GM23338 (cell line): ENCODE data around the gene LPXN. TPM values are rescaled to one million over a fixed set of nuclear protein-coding genes. Genes with fewer than 3 reads are reported as not detected.

Source experiments
- ATAC-seq: fragments of 200-7000 bp; cut with Tn5 transposase; 3 replicates; pipeline ENCODE4 v1.9.1; 2020
- DNase-seq: peaks from one replicate; pipeline ENCODE4 v3.0.0-alpha.2; 2015; ENCODE audit warnings: low spot score
- H2AFZ ChIP-seq: fragments of 200-600 bp; sonication (generic); 2 replicates; pipeline ENCODE4 v1.8.0; 2016; ENCODE audit warnings: antibody characterized with exemption, mild to moderate bottlenecking, moderate library complexity
- H3F3A ChIP-seq: fragments of 200-600 bp; sonication (generic); replicated peaks from 2 replicates; pipeline ENCODE4 v1.8.0; 2017; ENCODE audit warnings: antibody characterized with exemption, mixed run types, low read depth
- H3K27ac ChIP-seq: fragments of 200-600 bp; sonication (generic); 2 replicates; pipeline ENCODE4 v1.6.1; 2016; ENCODE audit warnings: low read depth
- H3K27me3 ChIP-seq: fragments of 200-600 bp; sonication (generic); 2 replicates; pipeline ENCODE4 v1.8.0; 2016; ENCODE audit warnings: mild to moderate bottlenecking, mixed run types, moderate library complexity; ENCODE audit not compliant: insufficient read depth
- H3K36me3 ChIP-seq: fragments of 200-600 bp; sonication (generic); 2 replicates; pipeline ENCODE4 v1.8.0; 2016; ENCODE audit warnings: mild to moderate bottlenecking; ENCODE audit not compliant: insufficient read depth
- H3K4me1 ChIP-seq: fragments of 200-600 bp; sonication (generic); 2 replicates; pipeline ENCODE4 v1.8.0; 2016; ENCODE audit warnings: mild to moderate bottlenecking, moderate library complexity; ENCODE audit not compliant: insufficient read depth
- H3K4me2 ChIP-seq: fragments of 200-600 bp; sonication (generic); 2 replicates; pipeline ENCODE4 v1.7.1; 2017; ENCODE audit warnings: mixed run types
- H3K4me3 ChIP-seq: fragments of 200-600 bp; sonication (generic); 2 replicates; pipeline ENCODE4 v1.6.1; 2016; ENCODE audit warnings: mixed run types
- H3K79me2 ChIP-seq: fragments of 200-600 bp; sonication (generic); replicated peaks from 2 replicates; pipeline ENCODE4 v1.8.0; 2017; ENCODE audit warnings: mild to moderate bottlenecking; ENCODE audit not compliant: insufficient read depth
- H3K9me2 ChIP-seq: fragments of 200-600 bp; sonication (generic); 2 replicates; pipeline ENCODE4 v1.8.0; 2017; ENCODE audit not compliant: insufficient read depth
- H4K20me1 ChIP-seq: fragments of 200-600 bp; sonication (generic); replicated peaks from 2 replicates; pipeline ENCODE4 v1.8.0; 2017; ENCODE audit warnings: mild to moderate bottlenecking; ENCODE audit not compliant: insufficient read depth
- H3K27ac Mint-ChIP-seq: 2 replicates; pipeline ENCODE4 v1.8.0; 2020; ENCODE audit warnings: inconsistent platforms, mild to moderate bottlenecking, moderate library complexity, mixed read lengths
- H3K27me3 Mint-ChIP-seq: 3 replicates; pipeline ENCODE4 v1.8.0; 2022; ENCODE audit warnings: low read depth, mild to moderate bottlenecking, moderate library complexity, mixed read lengths, inconsistent platforms; ENCODE audit not compliant: insufficient read depth, poor library complexity
- H3K36me3 Mint-ChIP-seq: 3 replicates; pipeline ENCODE4 v1.8.0; 2021; ENCODE audit warnings: low read depth, mild to moderate bottlenecking, inconsistent platforms, moderate library complexity, mixed read lengths
- H3K4me1 Mint-ChIP-seq: 3 replicates; pipeline ENCODE4 v1.8.0; 2020; ENCODE audit warnings: mild to moderate bottlenecking, inconsistent platforms, mixed read lengths
- H3K4me3 Mint-ChIP-seq: 3 replicates; pipeline ENCODE4 v1.8.0; 2021; ENCODE audit warnings: moderate library complexity, mild to moderate bottlenecking, inconsistent platforms, mixed read lengths
- H3K9me3 Mint-ChIP-seq: 3 replicates; pipeline ENCODE4 v1.8.0; 2020; ENCODE audit warnings: moderate library complexity, mild to moderate bottlenecking, inconsistent platforms, mixed read lengths
- CREB1 ChIP-seq: fragments of 250-450 bp; sonication (Bioruptor Pico); IDR thresholded peaks from 2 replicates; pipeline ENCODE4 v1.5.0; 2020; ENCODE audit warnings: low read depth, mild to moderate bottlenecking, moderate library complexity
- EZH2 ChIP-seq: fragments of 200-600 bp; sonication (generic); IDR thresholded peaks from one replicate; pipeline ENCODE4 v1.8.0; 2017; ENCODE audit warnings: antibody characterized with exemption, mild to moderate bottlenecking, low read depth; ENCODE audit not compliant: unreplicated experiment
- EZH2phosphoT487 ChIP-seq: fragments of 200-600 bp; sonication (generic); IDR thresholded peaks from one replicate; pipeline ENCODE4 v1.8.1; 2018; ENCODE audit warnings: antibody characterized with exemption; ENCODE audit not compliant: unreplicated experiment
- JUNB ChIP-seq: IDR thresholded peaks from one replicate; pipeline ENCODE4 v1.6.1; 2016; ENCODE audit warnings: antibody characterized with exemption; ENCODE audit not compliant: unreplicated experiment
- NANOG ChIP-seq: IDR thresholded peaks from 2 replicates; pipeline ENCODE4 v1.6.1; 2016; ENCODE audit warnings: antibody characterized with exemption, borderline replicate concordance
- POLR2AphosphoS5 ChIP-seq: IDR thresholded peaks from 2 replicates; pipeline ENCODE4 v1.6.1; 2016; ENCODE audit warnings: antibody characterized with exemption, low read depth
- STAT1 ChIP-seq: IDR thresholded peaks from one replicate; pipeline ENCODE4 v1.6.1; 2016; ENCODE audit warnings: antibody characterized with exemption; ENCODE audit not compliant: unreplicated experiment
- ZNF114 ChIP-seq: fragments of 250-450 bp; sonication (Bioruptor Pico); IDR thresholded peaks from 2 replicates; pipeline ENCODE4 v1.5.0; 2020; ENCODE audit warnings: mild to moderate bottlenecking, moderate library complexity
- polyA plus RNA-seq: library from polyadenylated mRNA; unstranded; fragments of >200 nt; fragmentation: Nextera tagmentation; extraction: Ambion mirVana; gene quantifications from 2 replicates; pipeline ENCODE4 v1.2.1, GENCODE V29; 2016
- total RNA-seq: library from RNA; depleted of rRNA; stranded (reverse); fragments of >200 nt; shearing (Covaris generic); gene quantifications from 2 replicates; pipeline ENCODE4 v1.2.3, GENCODE V29; 2014
- TF ChIP-seq, protein P1 (sequence below): IDR thresholded peaks from one replicate; pipeline ENCODE4 v1.6.1; 2018; ENCODE audit warnings: antibody characterized with exemption; ENCODE audit not compliant: unreplicated experiment
- TF ChIP-seq, protein P2 (sequence below): fragments of 250-450 bp; sonication (Bioruptor Pico); IDR thresholded peaks from 2 replicates; pipeline ENCODE4 v1.5.0; 2020; ENCODE audit warnings: mild to moderate bottlenecking, moderate library complexity

LPXN gene
- total and polyA plus RNA-seq, 2 experiments from 2014 or later, result 0.56 to 1.3 TPM

GRCh38 chr11:58549644-58550043, 26.0 kb downstream of the LPXN start:
- H3K4me1 ChIP-seq, result no peaks in the 10 kb centered on the region
- H3K27ac ChIP-seq, result no peak overlapping the region
- DNase-seq (no peak), ATAC-seq (no peak)
- no peaks in the 10 kb centered on the region for H3K79me2 ChIP-seq
- H4K20me1 ChIP-seq, result no peaks in the 10 kb centered on the region
- H3K27me3 Mint-ChIP-seq, result no peaks in the 10 kb centered on the region
- H3K27me3 ChIP-seq, result no peaks in the 10 kb centered on the region
- no peaks in the 10 kb centered on the region for H3K4me1 Mint-ChIP-seq
- no peak overlapping the region for H3K4me3 ChIP-seq
- no peak overlapping the region for H3K4me3 Mint-ChIP-seq
- no peak overlapping the region for H3K27ac Mint-ChIP-seq
- no peak overlapping the region for H2AFZ ChIP-seq
- H3K36me3 Mint-ChIP-seq, result no peaks in the 10 kb centered on the region
- no peak for TF ChIP-seq CREB1 (CRISPR knock-in tag)
- no peak for TF ChIP-seq NANOG
- no peak for TF ChIP-seq EZH2
- TF ChIP-seq, protein P1, sequence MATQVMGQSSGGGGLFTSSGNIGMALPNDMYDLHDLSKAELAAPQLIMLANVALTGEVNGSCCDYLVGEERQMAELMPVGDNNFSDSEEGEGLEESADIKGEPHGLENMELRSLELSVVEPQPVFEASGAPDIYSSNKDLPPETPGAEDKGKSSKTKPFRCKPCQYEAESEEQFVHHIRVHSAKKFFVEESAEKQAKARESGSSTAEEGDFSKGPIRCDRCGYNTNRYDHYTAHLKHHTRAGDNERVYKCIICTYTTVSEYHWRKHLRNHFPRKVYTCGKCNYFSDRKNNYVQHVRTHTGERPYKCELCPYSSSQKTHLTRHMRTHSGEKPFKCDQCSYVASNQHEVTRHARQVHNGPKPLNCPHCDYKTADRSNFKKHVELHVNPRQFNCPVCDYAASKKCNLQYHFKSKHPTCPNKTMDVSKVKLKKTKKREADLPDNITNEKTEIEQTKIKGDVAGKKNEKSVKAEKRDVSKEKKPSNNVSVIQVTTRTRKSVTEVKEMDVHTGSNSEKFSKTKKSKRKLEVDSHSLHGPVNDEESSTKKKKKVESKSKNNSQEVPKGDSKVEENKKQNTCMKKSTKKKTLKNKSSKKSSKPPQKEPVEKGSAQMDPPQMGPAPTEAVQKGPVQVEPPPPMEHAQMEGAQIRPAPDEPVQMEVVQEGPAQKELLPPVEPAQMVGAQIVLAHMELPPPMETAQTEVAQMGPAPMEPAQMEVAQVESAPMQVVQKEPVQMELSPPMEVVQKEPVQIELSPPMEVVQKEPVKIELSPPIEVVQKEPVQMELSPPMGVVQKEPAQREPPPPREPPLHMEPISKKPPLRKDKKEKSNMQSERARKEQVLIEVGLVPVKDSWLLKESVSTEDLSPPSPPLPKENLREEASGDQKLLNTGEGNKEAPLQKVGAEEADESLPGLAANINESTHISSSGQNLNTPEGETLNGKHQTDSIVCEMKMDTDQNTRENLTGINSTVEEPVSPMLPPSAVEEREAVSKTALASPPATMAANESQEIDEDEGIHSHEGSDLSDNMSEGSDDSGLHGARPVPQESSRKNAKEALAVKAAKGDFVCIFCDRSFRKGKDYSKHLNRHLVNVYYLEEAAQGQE, result no peak
- no peak for TF ChIP-seq EZH2phosphoT487
- no peaks in the 10 kb centered on the region for H3F3A ChIP-seq
- no peaks in the 10 kb centered on the region for H3K36me3 ChIP-seq
- no peak overlapping the region for H3K4me2 ChIP-seq
- peaks cover 4% of the 10 kb centered on the region; the same call in 1 of the 2 replicates for H3K9me2 ChIP-seq
- H3K9me3 Mint-ChIP-seq, result no peaks in the 10 kb centered on the region

GRCh38 chr11:58546841-58547240, 28.8 kb downstream of the LPXN start:
- Histone ChIP-seq H3K4me3 (no peak overlapping the region), H4K20me1 (no peaks in the 10 kb centered on the region), H2AFZ (no peak overlapping the region), H3K4me1 (no peaks in the 10 kb centered on the region), H3K4me2 (no peak overlapping the region), H3K27ac (no peak overlapping the region), H3K27me3 (no peaks in the 10 kb centered on the region), H3F3A (no peaks in the 10 kb centered on the region), H3K9me2 (peaks cover 4% of the 10 kb centered on the region; the same call in 1 of the 2 replicates), H3K79me2 (no peaks in the 10 kb centered on the region), H3K36me3 (no peaks in the 10 kb centered on the region)
- ATAC-seq, result no peak
- Mint-ChIP-seq H3K4me1 (no peaks in the 10 kb centered on the region), H3K36me3 (no peaks in the 10 kb centered on the region), H3K27ac (no peak overlapping the region), H3K27me3 (no peaks in the 10 kb centered on the region), H3K4me3 (no peak overlapping the region), H3K9me3 (no peaks in the 10 kb centered on the region)
- no peak for TF ChIP-seq JUNB
- TF ChIP-seq ZNF114 (CRISPR knock-in tag), result no peak
- TF ChIP-seq EZH2phosphoT487, result no peak
- TF ChIP-seq, protein P1, result no peak
- TF ChIP-seq, protein P2, sequence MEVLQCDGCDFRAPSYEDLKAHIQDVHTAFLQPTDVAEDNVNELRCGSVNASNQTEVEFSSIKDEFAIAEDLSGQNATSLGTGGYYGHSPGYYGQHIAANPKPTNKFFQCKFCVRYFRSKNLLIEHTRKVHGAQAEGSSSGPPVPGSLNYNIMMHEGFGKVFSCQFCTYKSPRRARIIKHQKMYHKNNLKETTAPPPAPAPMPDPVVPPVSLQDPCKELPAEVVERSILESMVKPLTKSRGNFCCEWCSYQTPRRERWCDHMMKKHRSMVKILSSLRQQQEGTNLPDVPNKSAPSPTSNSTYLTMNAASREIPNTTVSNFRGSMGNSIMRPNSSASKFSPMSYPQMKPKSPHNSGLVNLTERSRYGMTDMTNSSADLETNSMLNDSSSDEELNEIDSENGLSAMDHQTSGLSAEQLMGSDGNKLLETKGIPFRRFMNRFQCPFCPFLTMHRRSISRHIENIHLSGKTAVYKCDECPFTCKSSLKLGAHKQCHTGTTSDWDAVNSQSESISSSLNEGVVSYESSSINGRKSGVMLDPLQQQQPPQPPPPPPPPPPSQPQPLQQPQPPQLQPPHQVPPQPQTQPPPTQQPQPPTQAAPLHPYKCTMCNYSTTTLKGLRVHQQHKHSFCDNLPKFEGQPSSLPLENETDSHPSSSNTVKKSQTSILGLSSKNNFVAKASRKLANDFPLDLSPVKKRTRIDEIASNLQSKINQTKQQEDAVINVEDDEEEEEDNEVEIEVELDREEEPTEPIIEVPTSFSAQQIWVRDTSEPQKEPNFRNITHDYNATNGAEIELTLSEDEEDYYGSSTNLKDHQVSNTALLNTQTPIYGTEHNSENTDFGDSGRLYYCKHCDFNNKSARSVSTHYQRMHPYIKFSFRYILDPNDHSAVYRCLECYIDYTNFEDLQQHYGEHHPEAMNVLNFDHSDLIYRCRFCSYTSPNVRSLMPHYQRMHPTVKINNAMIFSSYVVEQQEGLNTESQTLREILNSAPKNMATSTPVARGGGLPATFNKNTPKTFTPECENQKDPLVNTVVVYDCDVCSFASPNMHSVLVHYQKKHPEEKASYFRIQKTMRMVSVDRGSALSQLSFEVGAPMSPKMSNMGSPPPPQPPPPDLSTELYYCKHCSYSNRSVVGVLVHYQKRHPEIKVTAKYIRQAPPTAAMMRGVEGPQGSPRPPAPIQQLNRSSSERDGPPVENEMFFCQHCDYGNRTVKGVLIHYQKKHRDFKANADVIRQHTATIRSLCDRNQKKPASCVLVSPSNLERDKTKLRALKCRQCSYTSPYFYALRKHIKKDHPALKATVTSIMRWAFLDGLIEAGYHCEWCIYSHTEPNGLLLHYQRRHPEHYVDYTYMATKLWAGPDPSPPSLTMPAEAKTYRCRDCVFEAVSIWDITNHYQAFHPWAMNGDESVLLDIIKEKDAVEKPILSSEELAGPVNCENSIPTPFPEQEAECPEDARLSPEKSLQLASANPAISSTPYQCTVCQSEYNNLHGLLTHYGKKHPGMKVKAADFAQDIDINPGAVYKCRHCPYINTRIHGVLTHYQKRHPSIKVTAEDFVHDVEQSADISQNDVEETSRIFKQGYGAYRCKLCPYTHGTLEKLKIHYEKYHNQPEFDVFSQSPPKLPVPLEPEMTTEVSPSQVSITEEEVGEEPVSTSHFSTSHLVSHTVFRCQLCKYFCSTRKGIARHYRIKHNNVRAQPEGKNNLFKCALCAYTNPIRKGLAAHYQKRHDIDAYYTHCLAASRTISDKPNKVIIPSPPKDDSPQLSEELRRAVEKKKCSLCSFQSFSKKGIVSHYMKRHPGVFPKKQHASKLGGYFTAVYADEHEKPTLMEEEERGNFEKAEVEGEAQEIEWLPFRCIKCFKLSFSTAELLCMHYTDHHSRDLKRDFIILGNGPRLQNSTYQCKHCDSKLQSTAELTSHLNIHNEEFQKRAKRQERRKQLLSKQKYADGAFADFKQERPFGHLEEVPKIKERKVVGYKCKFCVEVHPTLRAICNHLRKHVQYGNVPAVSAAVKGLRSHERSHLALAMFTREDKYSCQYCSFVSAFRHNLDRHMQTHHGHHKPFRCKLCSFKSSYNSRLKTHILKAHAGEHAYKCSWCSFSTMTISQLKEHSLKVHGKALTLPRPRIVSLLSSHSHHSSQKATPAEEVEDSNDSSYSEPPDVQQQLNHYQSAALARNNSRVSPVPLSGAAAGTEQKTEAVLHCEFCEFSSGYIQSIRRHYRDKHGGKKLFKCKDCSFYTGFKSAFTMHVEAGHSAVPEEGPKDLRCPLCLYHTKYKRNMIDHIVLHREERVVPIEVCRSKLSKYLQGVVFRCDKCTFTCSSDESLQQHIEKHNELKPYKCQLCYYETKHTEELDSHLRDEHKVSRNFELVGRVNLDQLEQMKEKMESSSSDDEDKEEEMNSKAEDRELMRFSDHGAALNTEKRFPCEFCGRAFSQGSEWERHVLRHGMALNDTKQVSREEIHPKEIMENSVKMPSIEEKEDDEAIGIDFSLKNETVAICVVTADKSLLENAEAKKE, result no peak
- no peak for TF ChIP-seq POLR2AphosphoS5
- no peak for TF ChIP-seq STAT1
- DNase-seq, result no peak
